ENCODE results near the gene SMAD3. TPM values are rescaled to one million over a fixed set of nuclear protein-coding genes. Genes with fewer than 3 reads are reported as not detected.
"Not testable (repeated sequence)": the region's sequence is repeated elsewhere in the genome, so short reads cannot be mapped to it uniquely, and the experiment has no call there.

Gene SMAD3
- total RNA-seq, 4 donors from 2014 or later, result 41.9 to 94.9 (median 56.1) TPM

- TF ChIP-seq CTCF (IDR thresholded peaks at IDR 0.05) (no peak), POLR2AphosphoS5 (IDR thresholded peaks at IDR 0.05) (no peak), POLR2A (IDR thresholded peaks at IDR 0.05) (no peak), EP300 (IDR thresholded peaks at IDR 0.05) (no peak)
- DNase-seq (ENCODE audit: low spot score in 2 of 2), result no peak
- Histone ChIP-seq H3K4me3 (no peak overlapping the region), H3K4me1 (peaks cover 40% of the 10 kb centered on the region), H3K27me3 (no peaks in the 10 kb centered on the region), H3K36me3 (no peaks in the 10 kb centered on the region), H3K27ac (peak overlapping the region; percentile 72), H3K9me3 (no peaks in the 10 kb centered on the region)
- 47% methylated on average over 3 of the region's 3 CpGs for WGBS
Observed at GRCh38 chr15:67024998-67025368, 40.4 kb upstream of the SMAD3 start.

GRCh38 chr15:67025719-67026609, 39.4 kb upstream of the SMAD3 start:
- Histone ChIP-seq H3K4me1 (peaks cover 40% of the 10 kb centered on the region), H3K36me3 (no peaks in the 10 kb centered on the region), H3K27ac (peak overlapping the region; percentile 72), H3K27me3 (no peaks in the 10 kb centered on the region), H3K9me3 (no peaks in the 10 kb centered on the region), H3K4me3 (no peak overlapping the region)
- WGBS, result 38% methylated on average over 9 of the region's 9 CpGs
- DNase-seq (ENCODE audit: low spot score in 2 of 2), result no peak
- no peak for TF ChIP-seq POLR2A (IDR thresholded peaks at IDR 0.05)
- TF ChIP-seq EP300 (IDR thresholded peaks at IDR 0.05), result no peak
- no peak for TF ChIP-seq POLR2AphosphoS5 (IDR thresholded peaks at IDR 0.05)
- no peak for TF ChIP-seq CTCF (IDR thresholded peaks at IDR 0.05)

- no peak overlapping the region for H3K27ac ChIP-seq
- peaks cover 40% of the 10 kb centered on the region for H3K4me1 ChIP-seq
- H3K27me3 ChIP-seq, result no peaks in the 10 kb centered on the region
- no peak overlapping the region for H3K4me3 ChIP-seq
- no peaks in the 10 kb centered on the region for H3K9me3 ChIP-seq
- H3K36me3 ChIP-seq, result no peaks in the 10 kb centered on the region
- no peak for TF ChIP-seq CTCF (IDR thresholded peaks at IDR 0.05)
- TF ChIP-seq POLR2A (IDR thresholded peaks at IDR 0.05), result no peak
- no peak for TF ChIP-seq EP300 (IDR thresholded peaks at IDR 0.05)
- 61% methylated on average over 4 of the region's 4 CpGs for WGBS
- DNase-seq (ENCODE audit: low spot score in 2 of 2), result no peak
Observed at GRCh38 chr15:67026610-67026967, 38.8 kb upstream of the SMAD3 start.

- not testable (repeated sequence) for H3K4me3 ChIP-seq; H3K9me3 ChIP-seq; DNase-seq (ENCODE audit: low spot score in 2 of 2); H3K36me3 ChIP-seq; H3K27ac ChIP-seq; H3K27me3 ChIP-seq
- WGBS, result 90% methylated on average over 3 of the region's 3 CpGs
- peaks cover 43% of the 10 kb centered on the region for H3K4me1 ChIP-seq
Observed at GRCh38 chr15:67028440-67028839, 37.0 kb upstream of the SMAD3 start.

- DNase-seq (ENCODE audit: low spot score in 2 of 2), result no peak
- no peak for TF ChIP-seq CTCF (IDR thresholded peaks at IDR 0.05)
- TF ChIP-seq POLR2AphosphoS5 (IDR thresholded peaks at IDR 0.05), result no peak
- TF ChIP-seq EP300 (IDR thresholded peaks at IDR 0.05), result no peak
- no peak for TF ChIP-seq POLR2A (IDR thresholded peaks at IDR 0.05)
- no peak overlapping the region for H3K4me3 ChIP-seq
- H3K27me3 ChIP-seq, result peaks cover 8% of the 10 kb centered on the region
- no peak overlapping the region for H3K27ac ChIP-seq
- H3K4me1 ChIP-seq, result peaks cover 32% of the 10 kb centered on the region
- H3K9me3 ChIP-seq, result no peaks in the 10 kb centered on the region
- 94% methylated on average over 5 of the region's 5 CpGs for WGBS
- H3K36me3 ChIP-seq, result no peaks in the 10 kb centered on the region
Observed at GRCh38 chr15:67030036-67030762, 35.2 kb upstream of the SMAD3 start.

Data from suprapubic skin (tissue), 4 donors.